AG08396 (cell line): ENCODE measurements around the gene CISD3.

Source experiments
- DNase-seq: peaks from one replicate; pipeline ENCODE4 v3.0.0; 2012; ENCODE audit warnings: low spot score, mixed read lengths

Gene CISD3

GRCh38 chr17:38728290-38728831, 1.8 kb upstream of the CISD3 start:
- no peak for DNase-seq

DNA sequence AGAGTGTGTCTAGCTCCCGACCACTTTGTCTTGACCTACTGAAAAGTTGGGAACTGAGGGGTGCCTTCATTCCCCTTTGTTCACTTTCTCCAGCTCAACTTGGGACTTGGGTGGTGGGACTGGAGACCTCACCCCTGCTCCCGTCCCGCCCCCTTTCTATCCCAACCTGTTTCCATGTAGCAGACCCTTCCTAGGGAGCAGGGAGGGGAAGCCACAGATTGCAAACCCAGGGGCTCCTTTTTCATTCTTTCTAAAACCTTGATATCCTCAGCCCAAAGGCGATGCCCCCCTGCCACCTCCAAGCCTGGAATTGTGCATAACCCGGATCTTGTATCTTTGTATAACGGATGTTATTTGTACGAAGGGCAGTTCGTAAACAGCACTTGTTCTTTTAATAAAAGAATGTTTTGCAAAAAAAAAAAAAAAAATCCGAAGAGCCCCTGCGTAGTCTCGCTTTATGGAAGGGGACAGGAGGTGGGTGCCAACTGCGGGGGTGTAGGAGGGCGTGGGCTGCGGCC, 714 bp upstream of the CISD3 start:
- DNase-seq = no peak

GRCh38 chr17:38730526-38731379, 612 bp downstream of the CISD3 start:
- peak; percentile 72 for DNase-seq

DNA sequence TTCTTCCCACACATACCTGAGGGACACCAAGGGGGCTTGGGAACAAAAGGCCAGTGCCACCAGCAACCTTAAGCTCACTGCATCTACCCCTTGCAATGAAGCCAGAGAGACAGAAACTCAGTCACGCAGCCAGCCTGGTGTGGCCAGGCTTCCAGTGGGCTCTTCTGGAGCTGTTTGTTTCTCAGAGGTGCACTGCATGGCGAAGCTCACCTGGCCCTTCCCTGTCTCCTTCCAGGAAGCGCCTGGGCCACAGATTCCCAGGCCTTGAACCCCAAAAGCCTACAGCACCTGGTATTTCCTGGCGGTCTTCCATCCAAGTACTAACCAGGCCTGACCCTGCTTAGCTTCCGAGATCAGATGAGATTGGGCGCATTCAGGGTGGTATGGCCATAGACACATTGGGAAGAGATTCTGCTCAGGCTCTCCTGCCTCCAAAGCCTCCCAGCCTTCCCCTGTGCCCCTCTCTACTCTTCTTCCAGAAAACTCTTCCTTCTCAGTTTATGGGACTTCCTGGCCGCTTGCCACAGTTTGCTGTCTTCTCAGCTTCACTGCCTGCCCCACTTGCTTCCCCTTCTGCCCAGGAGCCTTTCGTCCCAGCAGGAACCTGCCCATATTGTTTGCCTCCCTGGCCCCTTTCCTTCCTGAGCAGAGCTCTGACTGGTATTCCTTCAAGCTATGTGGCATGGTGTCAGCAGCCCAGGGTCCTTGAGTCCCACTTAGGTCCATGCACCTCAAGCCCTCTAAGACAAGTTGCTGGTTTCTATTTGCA, 1.6 kb downstream of the CISD3 start:
- DNase-seq = no peak

DNA sequence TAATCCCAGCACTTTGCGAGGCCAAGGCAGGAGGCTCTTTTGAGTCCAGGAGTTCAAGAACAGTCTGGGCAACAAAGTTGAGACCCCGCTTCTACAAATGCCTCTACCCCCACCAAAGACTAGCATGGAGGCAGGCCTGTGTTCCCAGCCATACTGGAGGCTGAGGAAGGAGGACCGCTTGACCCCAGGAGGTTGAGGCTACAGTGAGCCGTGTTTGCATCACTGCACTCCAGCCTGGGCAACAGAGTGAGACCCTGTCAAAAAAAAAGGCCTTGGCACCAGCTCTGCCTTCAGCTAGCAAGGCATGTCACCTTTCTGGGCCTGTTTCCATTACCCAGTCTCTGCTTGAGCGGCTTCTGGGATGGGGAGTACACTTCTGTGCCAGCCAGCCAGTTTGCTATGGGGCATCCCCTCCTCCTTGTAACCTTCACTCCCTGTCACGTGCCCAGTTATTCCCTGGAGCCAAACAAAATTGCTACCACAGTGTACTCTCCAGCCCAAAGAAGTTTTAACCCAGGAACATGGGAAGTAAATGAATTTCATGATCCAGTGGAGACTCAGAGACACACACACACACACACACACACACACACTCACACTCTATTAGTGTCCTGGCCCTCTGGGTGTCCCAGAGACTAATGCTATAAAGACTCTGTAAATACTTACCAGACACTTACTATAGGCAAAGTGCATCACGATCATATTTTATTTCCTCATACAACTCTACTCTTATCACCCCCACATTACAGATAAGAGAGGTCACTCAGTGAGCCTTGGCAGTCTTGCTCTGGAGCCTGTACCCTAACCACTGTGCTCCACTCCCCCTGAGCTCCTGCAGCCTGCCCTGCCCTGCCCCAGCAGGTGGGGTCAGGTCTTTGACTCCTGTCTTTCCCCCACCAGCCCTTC, 2.5 kb downstream of the CISD3 start:
- DNase-seq = no peak

DNA sequence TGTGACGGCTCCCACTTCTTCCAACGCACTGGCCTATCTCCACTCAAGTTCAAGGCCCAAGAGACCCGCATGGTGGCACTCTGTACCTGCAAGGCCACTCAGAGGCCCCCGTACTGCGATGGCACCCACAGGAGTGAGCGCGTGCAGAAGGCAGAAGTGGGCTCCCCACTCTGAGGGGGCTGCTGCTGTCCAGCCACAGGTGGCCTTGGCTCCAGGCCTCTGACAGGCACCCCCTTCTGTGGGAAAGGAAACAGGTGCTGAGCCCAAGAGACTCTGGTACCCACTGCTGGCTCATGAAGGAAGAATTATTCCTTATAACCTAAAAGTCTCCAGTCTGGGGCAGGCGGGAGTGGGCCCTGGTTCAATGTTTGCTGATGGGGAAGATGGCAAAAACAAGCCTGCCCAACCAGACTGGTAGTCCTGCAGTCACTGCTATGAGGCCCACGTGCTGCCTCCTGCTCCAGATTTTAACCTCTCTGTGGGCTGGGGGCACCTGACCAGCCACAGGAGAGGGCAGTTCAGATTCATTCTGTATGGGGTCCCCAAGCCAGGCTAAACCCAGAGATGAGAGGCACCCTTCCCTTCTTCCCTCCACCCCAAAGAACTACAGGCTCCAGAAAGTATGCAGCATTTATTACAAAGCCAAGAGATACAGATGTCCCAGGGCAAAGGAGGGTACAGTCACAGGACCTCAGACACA, 3.3 kb downstream of the CISD3 start:
- no peak for DNase-seq

DNA sequence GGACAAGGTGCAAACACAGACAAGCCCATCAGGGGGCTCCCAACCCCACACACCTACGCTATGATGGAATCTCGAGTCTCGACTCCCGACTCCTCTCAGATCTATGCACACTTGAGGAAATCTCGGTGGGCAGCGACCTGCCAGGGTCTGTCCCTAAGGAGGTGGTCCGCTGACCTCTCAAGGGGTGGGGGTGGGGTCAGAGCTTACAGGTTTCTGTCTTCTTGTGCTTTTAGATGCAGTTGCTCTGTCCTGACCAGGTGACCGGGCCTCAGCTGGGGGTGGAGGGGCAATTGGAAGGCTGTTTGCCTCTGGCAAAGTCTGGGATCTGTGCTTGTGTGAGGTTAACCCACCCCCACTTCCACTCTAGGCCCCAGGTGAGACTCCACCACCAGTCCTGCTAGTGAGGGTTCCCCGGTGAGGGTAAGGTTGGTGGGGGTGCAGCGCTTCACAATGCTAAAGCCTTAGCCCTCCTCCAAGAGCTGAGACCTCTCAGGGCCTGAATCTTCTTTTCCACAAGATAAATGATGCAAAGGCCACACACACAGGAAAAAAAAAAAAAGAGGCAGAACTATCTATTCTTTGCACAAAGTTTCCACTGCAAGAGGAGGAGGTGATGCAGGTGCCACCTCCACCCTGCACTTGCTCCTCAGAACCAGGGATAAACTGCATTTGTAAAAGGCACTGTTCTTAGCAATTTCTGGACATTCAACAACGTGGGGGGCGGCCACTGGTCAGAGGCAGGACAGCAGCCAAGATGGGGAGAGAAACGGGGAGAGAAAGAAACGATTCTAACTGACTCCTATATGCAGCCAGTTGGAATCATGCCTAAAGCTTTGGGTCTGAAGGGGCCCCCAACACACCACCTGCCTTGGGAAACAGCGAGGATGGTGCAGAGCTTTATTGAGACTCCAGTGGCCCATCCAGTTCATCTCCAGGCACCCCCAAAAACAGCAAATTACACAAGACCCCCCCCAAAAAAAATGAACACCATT, 4.1 kb downstream of the CISD3 start:
- DNase-seq = no peak

- peak; percentile 85 for DNase-seq
Measured at GRCh38 chr17:38735161-38735997, 5.2 kb downstream of the CISD3 start.

- no peak for DNase-seq
Measured at GRCh38 chr17:38738007-38738662, 8.0 kb downstream of the CISD3 start.

DNA sequence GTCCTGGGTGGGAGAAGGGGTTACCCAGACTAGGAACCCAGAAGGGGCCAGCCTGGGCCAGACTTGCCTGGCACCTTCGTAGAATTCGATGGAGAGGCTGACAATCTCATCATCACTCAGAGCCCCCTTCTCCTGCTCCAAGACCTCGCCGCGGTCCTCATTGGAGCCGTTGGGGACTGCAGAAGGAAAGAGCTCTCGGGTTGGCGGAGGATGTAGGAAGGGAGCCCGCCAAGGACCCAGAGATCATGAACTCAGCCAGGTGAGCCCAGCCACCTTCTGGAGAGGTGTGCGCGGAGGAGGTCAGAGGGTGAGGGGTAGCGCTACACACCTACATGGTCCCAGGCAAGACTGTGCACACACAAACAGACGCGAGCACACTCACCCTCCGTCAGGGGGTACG, 8.5 kb downstream of the CISD3 start:
- DNase-seq = no peak

DNA sequence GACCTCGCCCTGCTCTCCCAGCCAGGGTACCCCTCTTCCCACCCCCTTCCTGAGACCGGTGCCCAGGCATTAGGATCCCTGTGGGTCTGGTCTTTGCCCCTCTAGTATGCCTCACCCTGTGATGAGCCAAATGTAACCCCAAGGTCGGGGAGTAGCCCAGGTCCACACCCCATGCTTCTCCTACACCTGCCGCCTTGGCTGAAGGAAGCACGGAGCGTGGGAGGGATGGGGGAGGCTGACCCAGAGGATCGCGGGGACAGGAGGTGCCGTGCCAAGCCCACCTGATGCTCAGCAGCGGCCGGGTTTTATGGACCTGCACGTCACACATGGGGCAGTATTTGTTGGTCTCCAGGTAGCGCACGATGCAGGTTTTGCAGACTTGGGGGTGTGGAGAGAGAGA, 9.2 kb downstream of the CISD3 start:
- DNase-seq = no peak

DNA sequence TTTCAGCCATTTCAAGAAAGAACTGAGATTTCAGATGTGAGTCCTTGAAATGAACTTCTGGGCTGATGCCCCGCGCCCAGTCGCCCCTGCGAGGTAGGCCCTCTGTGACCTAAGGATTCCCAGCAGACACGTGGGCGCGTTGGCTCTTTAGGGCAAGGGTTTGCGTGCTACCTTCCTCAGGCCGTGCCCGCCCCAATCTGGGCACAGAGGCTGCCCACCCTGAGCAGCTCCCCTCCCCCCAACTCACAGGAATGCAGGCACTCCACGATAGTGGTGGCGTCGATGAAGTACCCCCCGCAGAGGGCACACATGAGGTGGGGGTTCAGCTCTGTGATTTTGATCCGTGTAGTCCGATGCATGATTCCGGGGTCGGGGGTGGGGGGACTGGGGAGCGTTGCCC, 9.9 kb downstream of the CISD3 start:
- no peak for DNase-seq

GRCh38 chr17:38740806-38741205, 10.7 kb downstream of the CISD3 start:
- no peak for DNase-seq

DNA sequence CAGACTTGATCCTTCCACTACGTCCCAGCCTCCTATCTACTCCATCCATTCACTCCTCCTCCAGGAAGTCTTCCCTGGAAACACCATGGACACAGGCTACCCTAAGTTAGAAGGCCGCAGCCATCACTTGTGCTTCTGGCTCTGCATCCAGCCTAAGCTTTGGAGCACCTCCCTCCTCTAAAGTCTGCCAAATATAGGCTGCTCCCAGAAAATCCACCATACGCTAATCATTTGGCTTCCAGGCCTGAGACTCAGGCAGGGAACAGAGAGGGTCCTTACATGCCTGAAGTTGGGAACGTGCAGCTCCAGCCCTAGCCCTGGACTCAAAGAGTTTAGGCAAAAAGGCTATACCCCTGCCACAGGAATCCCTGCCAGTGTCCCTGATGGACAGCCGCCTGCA, 11.3 kb downstream of the CISD3 start:
- no peak for DNase-seq

- no peak for DNase-seq
Measured at GRCh38 chr17:38741921-38742410, 11.8 kb downstream of the CISD3 start.

DNA sequence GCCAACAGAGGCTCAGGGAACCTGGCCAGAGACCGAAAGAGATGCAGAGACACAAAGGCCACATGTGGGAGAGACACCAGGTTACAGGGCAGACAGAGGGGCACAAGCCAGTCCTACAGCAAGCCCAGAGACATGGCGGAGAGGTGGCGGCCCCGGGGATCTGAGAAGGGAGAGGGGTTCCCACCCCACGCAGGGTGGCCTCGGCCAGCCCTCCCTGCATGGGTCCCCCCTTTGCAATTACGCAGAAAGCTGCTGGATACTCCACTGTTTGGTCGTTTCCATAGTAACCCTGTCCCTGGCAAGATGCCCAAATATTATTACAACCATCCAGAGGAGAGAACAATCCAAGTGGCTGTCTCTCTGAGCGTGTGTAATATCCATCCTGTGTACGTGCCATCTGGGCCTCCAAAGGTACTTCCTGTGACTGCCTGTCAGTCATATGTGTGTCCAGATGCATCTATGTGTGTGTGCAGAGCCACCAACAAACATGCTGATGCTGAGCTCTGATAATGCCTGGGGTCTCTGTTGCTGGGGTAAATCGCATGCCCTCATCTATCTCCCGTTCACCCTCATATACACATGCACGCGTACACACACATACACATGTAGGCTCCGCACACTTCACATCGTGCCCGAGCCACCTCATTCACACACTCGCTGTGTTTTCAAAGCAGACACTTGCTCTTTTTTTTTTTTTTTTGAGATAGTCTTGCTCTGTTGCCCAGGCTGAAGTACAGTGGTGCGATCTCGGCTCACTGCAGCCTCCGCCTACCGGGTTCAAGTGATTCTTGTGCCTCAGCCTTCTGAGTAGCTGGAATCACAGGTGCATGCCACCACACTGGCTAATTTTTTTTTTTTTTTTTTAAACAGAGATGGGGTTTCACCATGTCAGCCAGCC, 12.5 kb downstream of the CISD3 start:
- DNase-seq = peak; percentile 84

DNA sequence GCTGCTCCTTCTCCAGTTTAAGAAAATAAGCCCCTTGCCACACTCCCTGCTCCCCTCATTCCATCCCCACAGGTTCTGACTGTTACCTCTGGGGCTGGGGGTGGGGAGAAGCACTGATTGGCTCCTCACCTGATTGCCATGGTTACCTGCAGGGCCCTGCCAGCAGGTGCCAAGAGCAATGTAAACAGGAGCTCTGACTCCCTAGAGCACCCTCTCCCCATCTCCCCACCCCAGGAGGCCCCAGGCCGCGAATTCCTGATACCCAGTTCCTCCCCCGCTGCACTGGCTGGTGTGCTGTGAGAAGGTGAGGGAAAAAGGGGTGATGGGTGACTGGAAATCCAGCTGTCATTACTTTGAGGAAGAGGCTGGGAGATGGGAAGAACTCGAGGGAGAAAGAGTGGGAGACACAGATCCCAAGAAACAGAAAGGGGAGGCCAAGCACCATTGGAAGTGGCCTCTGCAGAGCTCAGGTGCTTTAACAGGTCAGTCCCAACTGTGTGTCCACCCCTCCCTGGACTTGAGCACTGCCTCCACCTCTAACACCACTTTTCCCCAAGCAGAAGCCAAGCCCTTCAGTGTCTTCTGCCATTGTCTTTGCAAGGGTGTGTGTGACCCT, 13.5 kb downstream of the CISD3 start:
- no peak for DNase-seq
